Esophagus muscularis mucosa (tissue), 4 donors: ENCODE measurements around the gene TAF5L. TPM values are rescaled to one million over a fixed set of nuclear protein-coding genes. Genes with fewer than 3 reads are reported as not detected.

Experiments used
- DNase-seq: peaks from one replicate; pipeline ENCODE4 v3.0.0-alpha.2; 2017; ENCODE audit errors: extremely low spot score
- H3K27ac ChIP-seq, 4 donors: fragments of 200-600 bp; sonication (generic); replicated peaks in 1 of 4; 1 replicate in 3 of 4; 2 replicates in 1 of 4; pipeline ENCODE4 v1.5.1; 2016 to 2019; ENCODE audit warnings: mild to moderate bottlenecking in 1 of 4
- H3K27me3 ChIP-seq, 4 donors: fragments of 200-600 bp; sonication (generic); one replicate each; pipeline versions ENCODE4 v1.5.1 to v1.6.0; 2016 to 2019
- H3K36me3 ChIP-seq, 4 donors: fragments of 200-600 bp; sonication (generic); one replicate each; pipeline ENCODE4 v1.5.1; 2016 to 2019
- H3K4me1 ChIP-seq, 4 donors: fragments of 200-600 bp; sonication (generic); one replicate each; pipeline ENCODE4 v1.5.1; 2016 to 2019
- H3K4me3 ChIP-seq, 4 donors: fragments of 200-600 bp; sonication (generic); 1 replicate in 2 of 4; 2 replicates in 2 of 4; pipeline ENCODE4 v1.5.1; 2016 to 2019; ENCODE audit warnings: mild to moderate bottlenecking in 4 of 4, moderate library complexity in 1 of 4
- H3K9me3 ChIP-seq, 4 donors: fragments of 200-600 bp; sonication (generic); 1 replicate in 3 of 4; 2 replicates in 1 of 4; pipeline ENCODE4 v1.5.1; 2016 to 2019
- EP300 ChIP-seq: sonication (generic); formaldehyde crosslinking; IDR thresholded peaks from one replicate; pipeline ENCODE4 v1.6.1; 2017; ENCODE audit warnings: antibody characterized with exemption
- POLR2A ChIP-seq: fragments of 450-650 bp; IDR thresholded peaks from one replicate; pipeline ENCODE4 v1.6.1; 2017; ENCODE audit warnings: antibody characterized with exemption, moderate library complexity, mild to moderate bottlenecking, low read depth
- POLR2AphosphoS5 ChIP-seq, 2 donors: sonication (generic); formaldehyde crosslinking; IDR thresholded peaks; one replicate each; pipeline ENCODE4 v1.6.1; 2017; ENCODE audit warnings: antibody characterized with exemption in 2 of 2
- WGBS: methylation state at CpG from one replicate; pipeline ENCODE4 v1.1.5; 2018; 5-methylcytosine and 5-hydroxymethylcytosine counted together
- intact Hi-C: fragments of 100-400 bp; cut with DNase I; formaldehyde crosslinking; loops from one replicate; pipeline ENCODE4 v1.15.1; 2023
- total RNA-seq, 4 donors: library from RNA; depleted of rRNA; stranded (reverse); fragments of >200 nt; gene quantifications; one replicate each; pipeline versions ENCODE4 v1.1.0 to v1.2.1, GENCODE V29; 2016
- TF ChIP-seq, protein P1 (sequence below), 3 experiments: fragments of 200-600 bp in 2 of 3; fragments of 450-650 bp in 1 of 3; sonication (generic) in 2 of 3; IDR thresholded peaks; one replicate each; pipeline ENCODE4 v1.5.1; 2017 to 2019; ENCODE audit warnings: antibody characterized with exemption in 3 of 3, mild to moderate bottlenecking in 2 of 3, moderate library complexity in 1 of 3

TAF5L gene
- total RNA-seq, 4 donors from 2014 or later: 18.7 to 29.6 (median 23.4) TPM

DNA sequence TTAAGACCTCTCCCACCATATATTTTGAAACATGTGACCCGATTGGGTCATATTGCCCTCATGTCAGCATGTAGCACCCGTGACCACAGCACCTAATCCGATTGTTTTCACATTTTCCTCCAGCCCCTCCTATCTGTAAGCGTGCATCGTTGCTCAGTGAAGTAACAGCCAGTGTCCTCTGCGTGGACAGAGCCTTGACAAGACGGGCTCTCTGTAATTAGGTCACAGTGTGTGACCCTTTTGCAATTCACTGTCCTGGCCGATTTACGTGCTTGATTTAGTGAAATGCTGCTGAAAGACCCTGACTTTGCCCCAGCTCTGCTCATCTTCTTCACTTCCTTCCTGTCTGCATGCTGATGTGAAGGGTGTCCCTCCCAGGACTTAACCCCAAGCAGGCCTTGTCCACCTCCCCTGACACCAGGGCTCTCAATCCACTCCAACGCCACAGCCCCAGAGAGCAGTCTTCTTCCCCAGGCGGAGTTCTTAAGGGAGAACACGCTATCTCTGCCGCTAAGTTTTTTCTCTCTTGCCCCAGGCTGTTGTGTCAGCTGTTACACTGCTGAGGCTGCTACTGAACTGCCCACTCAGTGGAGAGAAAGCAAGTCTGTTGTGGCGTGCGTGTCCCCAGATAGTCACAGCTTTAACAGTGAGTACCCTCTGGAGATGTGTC lies 19.5 kb upstream of the TAF5L start:
- intact Hi-C loops: no loop called here
- peaks cover 40 to 82% (median 71%) of the 10 kb centered on the region in 4 donors for H3K36me3 ChIP-seq
- 90% methylated on average over 15 of the region's 15 CpGs for WGBS
- no peak overlapping the region for H3K4me3 ChIP-seq
- peaks cover 0 to 11% (median 0%) of the 10 kb centered on the region in 4 donors for H3K4me1 ChIP-seq
- no peaks in the 10 kb centered on the region for H3K9me3 ChIP-seq
- no peak for TF ChIP-seq POLR2A
- no peak for TF ChIP-seq EP300
- TF ChIP-seq, protein P1, sequence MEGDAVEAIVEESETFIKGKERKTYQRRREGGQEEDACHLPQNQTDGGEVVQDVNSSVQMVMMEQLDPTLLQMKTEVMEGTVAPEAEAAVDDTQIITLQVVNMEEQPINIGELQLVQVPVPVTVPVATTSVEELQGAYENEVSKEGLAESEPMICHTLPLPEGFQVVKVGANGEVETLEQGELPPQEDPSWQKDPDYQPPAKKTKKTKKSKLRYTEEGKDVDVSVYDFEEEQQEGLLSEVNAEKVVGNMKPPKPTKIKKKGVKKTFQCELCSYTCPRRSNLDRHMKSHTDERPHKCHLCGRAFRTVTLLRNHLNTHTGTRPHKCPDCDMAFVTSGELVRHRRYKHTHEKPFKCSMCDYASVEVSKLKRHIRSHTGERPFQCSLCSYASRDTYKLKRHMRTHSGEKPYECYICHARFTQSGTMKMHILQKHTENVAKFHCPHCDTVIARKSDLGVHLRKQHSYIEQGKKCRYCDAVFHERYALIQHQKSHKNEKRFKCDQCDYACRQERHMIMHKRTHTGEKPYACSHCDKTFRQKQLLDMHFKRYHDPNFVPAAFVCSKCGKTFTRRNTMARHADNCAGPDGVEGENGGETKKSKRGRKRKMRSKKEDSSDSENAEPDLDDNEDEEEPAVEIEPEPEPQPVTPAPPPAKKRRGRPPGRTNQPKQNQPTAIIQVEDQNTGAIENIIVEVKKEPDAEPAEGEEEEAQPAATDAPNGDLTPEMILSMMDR (IDR thresholded peaks at IDR 0.05): no peak
- TF ChIP-seq POLR2AphosphoS5 (IDR thresholded peaks at IDR 0.05): no peak
- no peak for DNase-seq
- no peak overlapping the region for H3K27ac ChIP-seq
- H3K27me3 ChIP-seq: no peaks in the 10 kb centered on the region

DNA sequence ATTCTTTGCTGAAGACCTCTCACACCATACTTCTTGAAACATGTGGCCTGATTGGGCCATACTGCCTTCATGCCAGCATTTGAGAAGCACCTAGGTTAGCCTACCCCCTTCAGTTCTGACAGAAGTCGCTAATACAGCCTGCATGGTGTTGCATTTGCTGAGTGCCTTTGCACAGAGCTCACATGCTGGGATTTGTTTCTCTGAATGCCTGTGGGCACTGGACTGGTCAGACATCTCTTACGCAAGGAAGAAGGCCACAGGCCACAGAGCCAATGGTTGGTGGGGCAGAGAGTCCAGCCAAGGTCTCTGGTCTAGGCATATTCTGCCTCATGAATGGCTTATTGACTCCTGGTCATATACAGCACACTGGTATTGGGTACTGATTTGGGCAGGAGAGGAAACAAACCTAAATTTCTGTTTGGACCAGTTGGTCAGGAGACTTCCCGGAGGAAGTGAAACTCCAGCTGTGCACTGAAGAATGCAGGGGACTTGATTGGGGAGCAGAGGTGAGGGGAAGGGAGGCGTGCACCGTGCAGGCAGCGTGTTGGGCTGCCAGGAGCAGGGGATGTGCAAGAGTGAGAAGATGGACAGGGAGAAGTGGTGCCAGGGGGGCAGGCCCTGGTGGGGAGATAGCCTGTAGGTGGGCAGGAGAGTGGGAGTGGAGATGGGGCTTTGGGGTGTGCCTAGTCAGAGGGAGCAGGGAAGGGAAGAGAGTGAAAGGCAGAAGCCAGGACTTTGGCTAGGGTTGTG lies 18.2 kb upstream of the TAF5L start:
- Histone ChIP-seq H3K4me1 (peaks cover 0 to 11% (median 0%) of the 10 kb centered on the region in 4 donors), H3K4me3 (no peak overlapping the region), H3K27me3 (no peaks in the 10 kb centered on the region), H3K9me3 (no peaks in the 10 kb centered on the region), H3K27ac (no peak overlapping the region), H3K36me3 (peaks cover 34 to 74% (median 63%) of the 10 kb centered on the region in 4 donors)
- DNase-seq: no peak
- intact Hi-C loops: no loop called here
- WGBS: 86% methylated on average over 6 of the region's 6 CpGs
- TF ChIP-seq POLR2A: no peak
- no peak for TF ChIP-seq POLR2AphosphoS5 (IDR thresholded peaks at IDR 0.05)
- TF ChIP-seq EP300: no peak
- TF ChIP-seq, protein P1 (IDR thresholded peaks at IDR 0.05): no peak

DNA sequence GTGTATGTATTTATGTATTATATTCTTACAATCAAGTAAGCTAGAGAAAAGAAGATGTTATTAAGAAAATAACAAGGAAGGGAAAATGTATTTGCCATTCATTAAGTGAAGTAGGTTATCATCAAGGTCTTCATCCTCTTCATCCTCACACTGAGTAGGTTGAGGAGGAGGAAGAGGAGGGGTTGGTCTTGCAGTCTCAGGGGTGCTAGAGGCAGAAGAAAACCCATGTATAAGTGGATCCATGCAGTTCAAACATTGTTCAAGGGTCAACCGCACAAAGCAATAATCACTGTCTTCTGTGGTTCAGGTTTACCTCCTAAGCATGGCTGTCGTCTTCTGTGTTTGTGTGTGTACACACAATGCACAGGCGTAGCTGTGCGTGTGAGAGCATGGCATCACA lies 17.0 kb upstream of the TAF5L start:
- H3K4me3 ChIP-seq: no peak overlapping the region
- intact Hi-C loops: no loop called here
- no peaks in the 10 kb centered on the region for H3K9me3 ChIP-seq
- 96% methylated on average over 4 of the region's 4 CpGs for WGBS
- no peak for DNase-seq
- no peak overlapping the region for H3K27ac ChIP-seq
- H3K4me1 ChIP-seq: peaks cover 0 to 11% (median 0%) of the 10 kb centered on the region in 4 donors
- no peaks in the 10 kb centered on the region for H3K27me3 ChIP-seq
- TF ChIP-seq POLR2A (no peak), POLR2AphosphoS5 (IDR thresholded peaks at IDR 0.05) (no peak)
- peaks cover 25 to 74% (median 56%) of the 10 kb centered on the region in 4 donors for H3K36me3 ChIP-seq

DNA sequence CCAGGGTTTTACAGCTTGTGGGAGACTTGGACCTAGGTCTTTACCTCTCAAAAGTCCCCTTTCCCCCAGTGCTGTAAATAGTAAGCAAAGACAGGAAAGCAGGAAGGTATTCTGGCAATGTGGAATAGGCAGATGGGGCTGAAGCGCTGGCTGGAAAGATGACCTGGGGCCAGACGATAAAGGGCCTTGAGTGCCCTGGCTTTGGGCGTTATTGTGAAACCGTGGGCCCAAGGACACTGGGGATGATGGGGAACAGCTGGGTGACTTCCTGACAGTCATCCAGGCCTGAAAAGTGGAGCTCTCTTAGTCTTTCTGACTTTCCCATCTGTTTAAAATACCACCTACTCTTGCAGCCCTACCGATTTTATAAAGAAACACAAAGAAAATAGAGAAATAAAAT lies 16.5 kb upstream of the TAF5L start:
- no peak for TF ChIP-seq POLR2AphosphoS5 (IDR thresholded peaks at IDR 0.05)
- no peak for TF ChIP-seq EP300
- TF ChIP-seq, protein P1 (IDR thresholded peaks at IDR 0.05): no peak
- no peak for TF ChIP-seq POLR2A
- Histone ChIP-seq H3K9me3 (no peaks in the 10 kb centered on the region), H3K4me3 (no peak overlapping the region), H3K27me3 (no peaks in the 10 kb centered on the region), H3K4me1 (peaks cover 0 to 11% (median 0%) of the 10 kb centered on the region in 4 donors), H3K27ac (no peak overlapping the region), H3K36me3 (peaks cover 24 to 74% (median 56%) of the 10 kb centered on the region in 4 donors)
- intact Hi-C loops: no loop called here
- 76% methylated on average over 5 of the region's 5 CpGs for WGBS
- no peak for DNase-seq

DNA sequence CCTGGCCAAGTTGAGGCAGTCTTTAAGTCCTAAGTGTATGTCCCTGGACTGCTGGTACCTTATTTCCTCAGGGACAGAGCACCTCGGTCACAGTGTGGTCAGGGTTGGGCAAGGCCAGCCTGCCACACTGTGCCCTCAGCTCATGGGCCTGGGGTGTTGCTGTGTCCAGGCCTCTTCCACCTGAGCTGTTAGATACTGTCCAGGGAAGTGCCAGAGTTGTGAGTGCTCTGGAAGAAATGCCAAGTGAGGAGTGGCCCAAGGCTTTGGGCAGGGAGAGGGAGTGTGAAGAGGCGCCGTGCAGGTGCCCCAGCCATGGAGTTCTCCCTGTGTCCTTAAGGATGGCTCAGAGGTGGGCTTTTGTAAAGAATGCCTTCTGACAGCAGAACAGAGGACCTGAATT lies 15.4 kb upstream of the TAF5L start:
- Histone ChIP-seq H3K36me3 (peaks cover 24 to 74% (median 56%) of the 10 kb centered on the region in 4 donors), H3K4me3 (no peak overlapping the region), H3K4me1 (peaks cover 0 to 11% (median 0%) of the 10 kb centered on the region in 4 donors), H3K9me3 (no peaks in the 10 kb centered on the region), H3K27me3 (no peaks in the 10 kb centered on the region), H3K27ac (no peak overlapping the region)
- 93% methylated on average over 3 of the region's 3 CpGs for WGBS
- DNase-seq: no peak
- intact Hi-C loops: no loop called here
- TF ChIP-seq EP300 (no peak), POLR2A (no peak), POLR2AphosphoS5 (IDR thresholded peaks at IDR 0.05) (no peak)
- TF ChIP-seq, protein P1 (IDR thresholded peaks at IDR 0.05): no peak
